Erythroblast (primary cell): ENCODE data around the gene MUC5AC.

ENCODE experiments used
- GATA1 ChIP-seq: IDR thresholded peaks from 2 replicates; pipeline ENCODE4 v1.6.1; 2011; ENCODE audit warnings: low read depth, mild to moderate bottlenecking, control low read depth, low read length, moderate library complexity
- POLR2A ChIP-seq: IDR thresholded peaks from 2 replicates; pipeline ENCODE4 v1.6.1; 2011; ENCODE audit warnings: mild to moderate bottlenecking, low read length

- TF ChIP-seq POLR2A (no peak), GATA1 (no peak)
Observed at GRCh38 chr11:1239596-1240205, 81.9 kb downstream of the MUC5AC start.
